Trophoblast cell (in vitro differentiated cells and primary cell): ENCODE measurements around the gene EHMT1.

Source experiments
- DNase-seq, 2 donors: peaks; one replicate each; pipeline ENCODE4 v3.0.0-alpha.2; 2016
- H2AFZ ChIP-seq: 2 replicates; pipeline ENCODE4 v1.6.1; 2013; ENCODE audit warnings: low read length, moderate library complexity, mild to moderate bottlenecking; ENCODE audit not compliant: insufficient read depth, poor library complexity
- H2AK5ac ChIP-seq: 2 replicates; pipeline ENCODE4 v1.6.1; 2013; ENCODE audit warnings: mild to moderate bottlenecking, low read length
- H2BK120ac ChIP-seq: 2 replicates; pipeline ENCODE4 v1.6.1; 2013; ENCODE audit warnings: low read length, mild to moderate bottlenecking, moderate library complexity; ENCODE audit not compliant: insufficient read depth, poor library complexity
- H2BK12ac ChIP-seq: 2 replicates; pipeline ENCODE4 v1.6.1; 2013; ENCODE audit warnings: mild to moderate bottlenecking, low read length, moderate library complexity
- H2BK5ac ChIP-seq: 2 replicates; pipeline ENCODE4 v1.6.1; 2013; ENCODE audit warnings: low read length, low read depth, moderate library complexity, mild to moderate bottlenecking; ENCODE audit not compliant: poor library complexity
- H3K14ac ChIP-seq: 2 replicates; pipeline ENCODE4 v1.6.1; 2013; ENCODE audit warnings: mild to moderate bottlenecking, low read length
- H3K18ac ChIP-seq: 2 replicates; pipeline ENCODE4 v1.6.1; 2013; ENCODE audit warnings: mild to moderate bottlenecking, low read length
- H3K23ac ChIP-seq: 2 replicates; pipeline ENCODE4 v1.6.1; 2013; ENCODE audit warnings: low read length
- H3K27ac ChIP-seq: 2 replicates; pipeline ENCODE4 v1.5.1; 2013; ENCODE audit warnings: low read depth, mild to moderate bottlenecking, inconsistent platforms, low read length, moderate library complexity
- H3K27me3 ChIP-seq: 2 replicates; pipeline ENCODE4 v1.6.1; 2013; ENCODE audit warnings: inconsistent platforms, mild to moderate bottlenecking, low read length, moderate library complexity; ENCODE audit not compliant: insufficient read depth
- H3K36me3 ChIP-seq, 2 experiments: 1 replicate in 1 of 2; 2 replicates in 1 of 2; pipeline ENCODE4 v1.6.1; 2013; ENCODE audit warnings: low read length in 2 of 2, mild to moderate bottlenecking in 2 of 2, moderate library complexity in 1 of 2; ENCODE audit not compliant: insufficient read depth in 2 of 2, control insufficient read depth in 1 of 2
- H3K4ac ChIP-seq: 2 replicates; pipeline ENCODE4 v1.6.1; 2013; ENCODE audit warnings: low read depth, mild to moderate bottlenecking, low read length, moderate library complexity
- H3K4me1 ChIP-seq, 2 experiments: 1 replicate in 1 of 2; 2 replicates in 1 of 2; pipeline ENCODE4 v1.6.1; 2013; ENCODE audit warnings: low read length in 2 of 2, mild to moderate bottlenecking in 2 of 2, moderate library complexity in 1 of 2; ENCODE audit not compliant: insufficient read depth in 2 of 2, control insufficient read depth in 1 of 2
- H3K4me2 ChIP-seq: 2 replicates; pipeline ENCODE4 v1.6.1; 2013; ENCODE audit warnings: inconsistent platforms, mild to moderate bottlenecking, low read length, moderate library complexity
- H3K4me3 ChIP-seq: 2 replicates; pipeline ENCODE4 v1.5.1; 2013; ENCODE audit warnings: mild to moderate bottlenecking, low read depth, low read length, inconsistent platforms
- H3K79me1 ChIP-seq: one replicate; pipeline ENCODE4 v1.6.1; 2013; ENCODE audit warnings: low read length
- H3K79me2 ChIP-seq: 2 replicates; pipeline ENCODE4 v1.6.1; 2013; ENCODE audit warnings: low read length, mild to moderate bottlenecking; ENCODE audit not compliant: control insufficient read depth, insufficient read depth, poor library complexity
- H3K9ac ChIP-seq: 2 replicates; pipeline ENCODE4 v1.6.1; 2013; ENCODE audit warnings: mild to moderate bottlenecking, low read length
- H3K9me3 ChIP-seq: 2 replicates; pipeline ENCODE4 v1.6.1; 2013; ENCODE audit warnings: low read depth, mild to moderate bottlenecking, control low read depth, inconsistent platforms, low read length; ENCODE audit not compliant: insufficient read depth
- H4K12ac ChIP-seq: 2 replicates; pipeline ENCODE4 v1.6.1; 2013; ENCODE audit warnings: low read depth, mild to moderate bottlenecking, low read length, moderate library complexity
- H4K8ac ChIP-seq: 2 replicates; pipeline ENCODE4 v1.6.1; 2013; ENCODE audit warnings: low read depth, mild to moderate bottlenecking, low read length, moderate library complexity
- H4K91ac ChIP-seq: one replicate; pipeline ENCODE4 v1.6.1; 2013; ENCODE audit warnings: low read depth, mild to moderate bottlenecking, low read length, moderate library complexity
- WGBS: extraction: QIAGEN DNeasy Blood & Tissue Kit; methylation state at CpG from one replicate; pipeline ENCODE4 v1.1.7; 2013; ENCODE audit warnings: missing lambda C conversion rate; ENCODE audit not compliant: insufficient read length, insufficient coverage; ENCODE audit errors: extremely low coverage; 5-methylcytosine and 5-hydroxymethylcytosine counted together

The EHMT1 gene

GRCh38 chr9:137760426-137760825, 141.6 kb downstream of the EHMT1 start:
- Histone ChIP-seq H3K79me2 (no peaks in the 10 kb centered on the region), H3K36me3 (peaks cover 43 to 45% of the 10 kb centered on the region in 2 experiments)

DNA sequence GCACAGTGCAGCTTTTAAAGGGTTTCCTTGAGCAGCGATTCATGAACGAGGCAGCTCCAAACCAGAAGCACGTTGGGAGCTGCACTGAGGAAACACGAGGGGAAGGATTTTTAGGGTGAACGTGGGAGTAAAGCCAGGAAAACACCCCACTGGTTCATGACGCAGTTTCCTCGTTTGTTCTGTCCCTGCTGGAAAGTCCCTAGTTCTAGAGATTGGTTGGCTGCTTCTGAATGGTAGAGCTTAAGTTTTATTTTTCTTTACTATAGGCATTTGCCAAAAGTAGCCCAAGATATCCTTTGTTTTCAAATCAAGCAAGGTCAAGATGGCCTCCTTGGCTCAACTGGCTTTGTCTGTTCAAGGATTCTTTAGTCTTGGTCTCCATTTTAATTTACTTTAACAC, 142.2 kb downstream of the EHMT1 start:
- H3K79me2 ChIP-seq: no peaks in the 10 kb centered on the region
- no peak overlapping the region for H3K18ac ChIP-seq
- H2AK5ac ChIP-seq: no peak overlapping the region
- peaks cover 43% of the 10 kb centered on the region in 2 experiments for H3K36me3 ChIP-seq
- no peaks in the 10 kb centered on the region for H3K27me3 ChIP-seq
- H3K27ac ChIP-seq: no peak overlapping the region
- H3K4me2 ChIP-seq: no peak overlapping the region
- H3K79me1 ChIP-seq: peaks cover 5% of the 10 kb centered on the region
- H2BK12ac ChIP-seq: no peak overlapping the region
- H2AFZ ChIP-seq: no peak overlapping the region
- H3K4me3 ChIP-seq: no peak overlapping the region
- H4K91ac ChIP-seq: no peak overlapping the region
- no peak overlapping the region for H3K23ac ChIP-seq
- no peak overlapping the region for H4K8ac ChIP-seq
- no peak overlapping the region for H4K12ac ChIP-seq
- H2BK120ac ChIP-seq: no peak overlapping the region
- WGBS: no CpG with 5 or more reads among the region's 7 CpGs
- no peaks in the 10 kb centered on the region for H3K9me3 ChIP-seq
- H3K4me1 ChIP-seq: peaks cover 7 to 8% of the 10 kb centered on the region in 2 experiments
- no peak overlapping the region for H3K4ac ChIP-seq
- H3K14ac ChIP-seq: no peak overlapping the region
- peak overlapping the region; percentile 25 for H3K9ac ChIP-seq
- DNase-seq: no peak
- H2BK5ac ChIP-seq: no peak overlapping the region

More at GRCh38 chr9:137760426-137760825, 141.6 kb downstream of the EHMT1 start:
- WGBS: no CpG with 5 or more reads among the region's 12 CpGs
- Histone ChIP-seq H3K4ac (no peak overlapping the region), H2BK5ac (no peak overlapping the region), H3K79me1 (peaks cover 5% of the 10 kb centered on the region), H3K27me3 (no peaks in the 10 kb centered on the region), H4K12ac (no peak overlapping the region), H3K4me2 (no peak overlapping the region), H4K91ac (no peak overlapping the region), H3K14ac (no peak overlapping the region), H2BK12ac (no peak overlapping the region), H2AK5ac (no peak overlapping the region), H3K9me3 (peaks cover 1% of the 10 kb centered on the region), H2BK120ac (no peak overlapping the region), H3K27ac (no peak overlapping the region), H2AFZ (no peak overlapping the region), H3K9ac (no peak overlapping the region), H3K4me3 (no peak overlapping the region), H4K8ac (no peak overlapping the region), H3K4me1 (peaks cover 7 to 8% of the 10 kb centered on the region in 2 experiments), H3K23ac (no peak overlapping the region), H3K18ac (no peak overlapping the region)
- no peak for DNase-seq

GRCh38 chr9:137761793-137762192, 143.0 kb downstream of the EHMT1 start:
- DNase-seq: no peak
- H4K91ac ChIP-seq: no peak overlapping the region
- H4K8ac ChIP-seq: no peak overlapping the region
- no peak overlapping the region for H3K4me3 ChIP-seq
- H3K9me3 ChIP-seq: no peaks in the 10 kb centered on the region
- H3K36me3 ChIP-seq: peaks cover 45% of the 10 kb centered on the region in 2 experiments
- no peak overlapping the region for H3K18ac ChIP-seq
- H3K4ac ChIP-seq: no peak overlapping the region
- peaks cover 5% of the 10 kb centered on the region for H3K79me1 ChIP-seq
- H3K4me1 ChIP-seq: peaks cover 7 to 8% of the 10 kb centered on the region in 2 experiments
- H4K12ac ChIP-seq: no peak overlapping the region
- H3K23ac ChIP-seq: no peak overlapping the region
- H2AK5ac ChIP-seq: no peak overlapping the region
- no peak overlapping the region for H2AFZ ChIP-seq
- H3K9ac ChIP-seq: no peak overlapping the region
- H3K79me2 ChIP-seq: no peaks in the 10 kb centered on the region
- WGBS: no CpG with 5 or more reads among the region's 9 CpGs
- H2BK120ac ChIP-seq: no peak overlapping the region
- H3K14ac ChIP-seq: no peak overlapping the region
- H3K4me2 ChIP-seq: no peak overlapping the region
- no peak overlapping the region for H2BK5ac ChIP-seq
- H2BK12ac ChIP-seq: no peak overlapping the region
- no peaks in the 10 kb centered on the region for H3K27me3 ChIP-seq
- no peak overlapping the region for H3K27ac ChIP-seq

DNA sequence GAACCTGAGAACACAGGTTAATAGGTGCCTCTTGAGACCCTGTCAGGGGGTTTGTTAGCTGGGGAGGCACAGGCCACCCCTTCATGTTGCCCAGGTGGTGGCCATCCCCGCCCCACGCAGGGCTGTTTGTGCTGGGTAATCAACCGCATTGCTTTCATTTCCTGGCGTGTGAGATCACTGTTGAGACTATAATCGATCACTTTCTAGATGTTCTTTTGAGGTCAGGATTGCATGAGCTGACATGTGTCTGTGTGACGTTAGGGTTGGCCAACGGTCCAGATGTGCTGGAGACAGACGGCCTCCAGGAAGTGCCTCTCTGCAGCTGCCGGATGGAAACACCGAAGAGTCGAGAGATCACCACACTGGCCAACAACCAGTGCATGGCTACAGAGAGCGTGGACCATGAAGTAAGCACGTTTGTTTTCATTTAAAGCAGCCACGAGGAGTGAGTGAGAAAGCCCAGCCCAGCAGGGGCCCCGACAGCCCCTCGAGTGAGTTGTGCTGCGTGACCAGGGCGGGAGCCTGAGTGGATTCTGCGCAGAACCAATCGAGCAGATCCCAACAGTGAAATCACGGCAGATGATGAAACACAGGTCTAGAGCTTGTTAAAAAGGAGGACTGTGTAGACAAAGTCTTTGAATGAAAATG, 143.7 kb downstream of the EHMT1 start:
- Histone ChIP-seq H3K79me1 (peaks cover 3% of the 10 kb centered on the region), H2BK12ac (no peak overlapping the region), H3K18ac (no peak overlapping the region), H3K4me3 (no peak overlapping the region), H3K23ac (no peak overlapping the region), H3K4me1 (peaks cover 4 to 5% of the 10 kb centered on the region in 2 experiments), H3K4ac (no peak overlapping the region), H2AFZ (no peak overlapping the region), H3K27me3 (no peaks in the 10 kb centered on the region), H2BK5ac (no peak overlapping the region), H3K36me3 (peaks cover 45 to 50% of the 10 kb centered on the region in 2 experiments), H4K8ac (no peak overlapping the region), H2BK120ac (no peak overlapping the region), H4K12ac (no peak overlapping the region), H3K79me2 (no peaks in the 10 kb centered on the region), H3K9ac (no peak overlapping the region), H2AK5ac (no peak overlapping the region), H3K9me3 (no peaks in the 10 kb centered on the region), H3K14ac (no peak overlapping the region), H3K4me2 (no peak overlapping the region), H3K27ac (no peak overlapping the region), H4K91ac (no peak overlapping the region)
- DNase-seq: no peak
- no CpG with 5 or more reads among the region's 21 CpGs for WGBS
